ENCODE results near the gene NTNG2. TPM values are rescaled to one million over a fixed set of nuclear protein-coding genes. Genes with fewer than 3 reads are reported as not detected.
A peak's percentile ranks its signal among the peaks of the same experiment; 100 is the strongest.

NTNG2 gene
- total RNA-seq, 8 experiments from 2014 or later: 0.59 to 5.3 (median 2.1) TPM

DNA sequence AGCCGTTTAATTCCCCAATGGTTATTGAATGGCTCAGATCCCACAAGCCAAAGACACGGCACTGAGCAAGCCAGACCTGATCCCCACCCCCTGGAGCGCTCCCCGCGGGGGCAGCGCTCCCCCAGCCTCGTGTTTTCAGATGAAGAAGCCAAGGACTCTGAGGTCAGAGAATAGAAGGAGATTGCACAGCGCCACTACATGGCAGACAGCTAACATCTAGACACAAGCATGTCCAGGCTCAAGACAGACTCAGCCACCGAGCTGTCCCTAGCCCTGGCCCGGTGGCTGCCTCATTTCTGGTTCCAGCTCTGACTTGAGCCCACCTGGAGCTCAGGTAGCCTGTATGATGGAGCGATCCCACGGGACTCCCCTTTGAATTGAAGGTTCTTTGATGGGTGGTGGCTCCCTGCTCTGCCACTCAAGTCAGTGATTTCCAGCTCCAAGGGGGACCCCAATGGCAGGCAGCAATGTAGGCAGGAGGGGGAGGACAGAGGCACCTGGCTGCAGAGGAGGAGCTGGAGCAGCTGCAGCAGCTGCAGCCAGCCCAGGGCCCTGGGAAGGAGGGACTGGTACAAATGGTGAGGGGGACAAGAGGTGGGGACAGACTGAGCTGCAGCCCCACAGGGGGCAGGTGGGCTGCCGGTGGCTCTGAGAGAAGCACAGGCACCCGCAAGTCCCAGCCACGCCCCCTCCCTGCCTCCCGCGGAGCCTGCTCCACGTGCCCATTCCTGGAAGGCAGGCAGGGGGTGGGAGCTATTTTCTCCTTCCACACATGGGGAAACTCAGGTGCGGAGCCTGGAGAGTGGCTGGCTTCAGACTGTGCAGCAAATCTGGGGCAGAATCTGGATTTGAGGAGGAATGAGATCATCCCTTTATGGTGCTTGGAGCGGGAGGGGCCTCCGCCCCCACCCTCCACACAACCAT, 40.2 kb downstream of the NTNG2 start:
- ATAC-seq (replicated peaks in 6 of 8): peak in 5 of 8 experiments; percentile 41 to 79 (median 72)
- in situ Hi-C loops (cut with MboI; ENCODE audit: low pct_unique_long_range_greater_than_20kb in 2 of 9, low sequenced_read_pairs in 9 of 9, unreplicated experiment in 9 of 9): no loop called here
- H3K4me3 ChIP-seq: no peak overlapping the region
- WGBS, 10 experiments: 0 to 86% (median 50%) methylated on average over 1 to 6 of the region's 21 CpGs; no CpG with 5 or more reads in 5 of the 10 experiments
- H3K27ac ChIP-seq: no peak overlapping the region
- H3K4me1 ChIP-seq (replicated peaks in 1 of 2): peaks cover 4 to 7% of the 10 kb centered on the region in 2 donors

DNA sequence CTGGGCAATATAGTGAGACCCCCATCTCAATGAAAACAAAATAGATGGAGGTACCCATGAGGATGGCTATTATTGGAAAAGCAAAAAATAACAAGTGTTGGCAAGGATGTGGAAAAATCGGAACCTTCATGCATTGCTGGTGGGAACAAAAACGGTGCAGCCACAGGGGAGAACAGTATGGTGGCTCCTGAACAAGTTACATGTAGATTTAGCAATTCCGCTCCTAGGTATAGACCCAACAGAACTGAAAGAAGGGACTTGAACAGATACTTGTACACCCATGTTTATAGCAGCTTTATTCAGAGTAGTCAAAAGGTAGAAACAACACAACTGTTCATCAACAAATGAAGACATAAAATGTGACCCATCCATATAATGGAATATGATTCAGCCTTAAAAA, 43.0 kb downstream of the NTNG2 start:
- ATAC-seq (replicated peaks in 6 of 8): no peak
- in situ Hi-C loops (cut with MboI; ENCODE audit: low pct_unique_long_range_greater_than_20kb in 2 of 9, low sequenced_read_pairs in 9 of 9, unreplicated experiment in 9 of 9): no loop called here
- H3K27ac ChIP-seq: no peak overlapping the region
- H3K4me1 ChIP-seq (replicated peaks in 1 of 2): peaks cover 6 to 7% of the 10 kb centered on the region in 2 donors
- whole genome bisulfite sequencing, 10 experiments: 35 to 100% (median 82%) methylated on average over 1 to 3 of the region's 3 CpGs
- H3K4me3 ChIP-seq: no peak overlapping the region

DNA sequence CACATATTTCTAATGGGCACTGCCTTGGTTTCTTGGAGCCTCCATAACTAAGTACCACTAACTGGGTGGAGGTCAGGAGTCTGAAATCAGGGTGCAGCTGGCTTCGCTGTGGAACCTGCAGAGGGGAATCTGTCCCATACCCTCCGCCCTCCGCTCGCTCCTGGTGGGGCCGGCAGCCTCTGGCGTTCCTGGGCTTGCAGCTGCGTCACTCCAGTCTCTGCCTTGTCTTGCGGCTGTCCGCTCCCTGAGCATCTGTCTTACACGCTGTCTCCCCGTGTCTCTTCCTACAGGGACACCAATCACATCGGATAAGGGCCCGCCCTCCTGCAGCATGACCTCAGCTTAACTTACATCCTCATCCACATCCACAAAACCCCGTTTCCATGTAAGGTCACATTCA, 45.4 kb downstream of the NTNG2 start:
- in situ Hi-C loops (cut with MboI; ENCODE audit: low pct_unique_long_range_greater_than_20kb in 2 of 9, low sequenced_read_pairs in 9 of 9, unreplicated experiment in 9 of 9): no loop called here
- WGBS, 10 experiments: 37 to 90% (median 72%) methylated on average over 4 to 11 of the region's 14 CpGs; no CpG with 5 or more reads in 4 of the 10 experiments
- peak overlapping the region in 1 of 2 donors; percentile 46 for H3K27ac ChIP-seq
- H3K4me3 ChIP-seq: no peak overlapping the region
- ATAC-seq (replicated peaks in 6 of 8): peak in 7 of 8 experiments; percentile 35 to 71 (median 47)
- H3K4me1 ChIP-seq (replicated peaks in 1 of 2): peaks cover 4 to 6% of the 10 kb centered on the region in 2 donors

DNA sequence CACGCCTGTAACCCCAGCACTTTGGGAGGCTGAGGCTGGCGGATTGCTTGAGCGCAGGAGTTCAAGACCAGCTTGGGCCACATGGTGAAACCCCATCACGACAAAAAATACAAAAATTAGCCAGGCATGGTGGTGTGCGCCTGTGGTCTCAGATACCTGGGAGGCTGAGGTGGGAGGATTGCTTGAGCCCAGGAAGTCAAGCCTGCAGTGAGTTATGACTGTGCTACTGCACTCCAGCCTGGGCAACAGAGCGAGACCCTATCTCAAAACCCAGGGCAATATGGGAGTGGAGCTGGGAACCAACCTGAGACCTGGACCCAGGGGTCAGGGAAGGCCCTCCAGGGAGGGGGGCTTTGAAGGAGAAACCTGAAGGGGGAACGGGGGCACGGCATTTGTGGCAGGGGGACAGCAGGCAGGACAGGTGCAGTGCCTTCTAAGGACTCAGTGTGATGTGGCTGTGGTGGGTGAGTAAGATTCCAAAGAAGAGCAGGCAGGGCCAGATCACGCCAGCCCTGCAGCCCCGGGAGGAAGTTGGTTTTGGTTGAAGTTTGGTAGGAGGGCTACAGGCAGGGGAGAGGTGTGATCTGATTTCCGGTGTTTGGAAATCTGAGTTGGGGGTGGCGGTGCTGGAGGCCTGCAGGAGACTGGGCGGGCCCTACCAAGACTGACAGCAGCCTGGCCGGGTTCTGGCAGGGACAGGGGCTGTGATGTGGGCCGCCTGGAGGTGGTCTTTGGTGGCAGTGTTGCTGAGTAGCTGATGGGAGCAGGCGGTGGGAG, 46.2 kb downstream of the NTNG2 start:
- Histone ChIP-seq H3K4me1 (replicated peaks in 1 of 2) (peaks cover 0 to 6% of the 10 kb centered on the region in 2 donors), H3K27ac (peak overlapping the region in 1 of 2 donors; percentile 44), H3K4me3 (no peak overlapping the region)
- in situ Hi-C loops (cut with MboI; ENCODE audit: low pct_unique_long_range_greater_than_20kb in 2 of 9, low sequenced_read_pairs in 9 of 9, unreplicated experiment in 9 of 9): no loop called here
- ATAC-seq (replicated peaks in 6 of 8): no peak
- WGBS, 10 experiments: 61 to 100% (median 82%) methylated on average over 1 to 8 of the region's 16 CpGs; no CpG with 5 or more reads in 2 of the 10 experiments

DNA sequence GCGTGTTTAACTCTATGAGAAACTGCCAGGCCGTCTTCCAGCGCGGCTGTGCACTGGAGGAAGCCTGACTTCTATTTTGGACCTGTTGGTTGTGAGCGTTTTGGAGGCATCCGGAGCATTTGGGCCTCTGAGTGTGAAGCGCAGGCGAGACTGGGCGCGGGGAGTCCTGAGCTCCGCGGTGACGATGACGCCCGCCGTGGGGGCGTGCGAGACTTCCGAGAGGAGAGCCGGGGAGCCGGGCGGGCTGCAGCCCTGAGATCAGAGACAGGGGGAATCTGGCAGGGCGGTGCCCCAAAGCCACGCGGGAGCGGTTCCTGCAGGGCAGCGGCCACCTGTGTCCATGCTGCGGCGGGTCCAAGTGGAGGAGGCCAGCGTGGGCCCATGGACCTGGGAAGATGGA, 47.4 kb downstream of the NTNG2 start:
- Histone ChIP-seq H3K4me1 (replicated peaks in 1 of 2) (peaks cover 10 to 17% of the 10 kb centered on the region in 2 donors), H3K4me3 (no peak overlapping the region), H3K27ac (no peak overlapping the region)
- in situ Hi-C loops (cut with MboI; ENCODE audit: low pct_unique_long_range_greater_than_20kb in 2 of 9, low sequenced_read_pairs in 9 of 9, unreplicated experiment in 9 of 9): no loop called here
- ATAC-seq (replicated peaks in 6 of 8): no peak
- 60 to 100% (median 94%) methylated on average over 1 to 18 of the region's 30 CpGs; no CpG with 5 or more reads in 3 of the 10 experiments for WGBS, 10 experiments

DNA sequence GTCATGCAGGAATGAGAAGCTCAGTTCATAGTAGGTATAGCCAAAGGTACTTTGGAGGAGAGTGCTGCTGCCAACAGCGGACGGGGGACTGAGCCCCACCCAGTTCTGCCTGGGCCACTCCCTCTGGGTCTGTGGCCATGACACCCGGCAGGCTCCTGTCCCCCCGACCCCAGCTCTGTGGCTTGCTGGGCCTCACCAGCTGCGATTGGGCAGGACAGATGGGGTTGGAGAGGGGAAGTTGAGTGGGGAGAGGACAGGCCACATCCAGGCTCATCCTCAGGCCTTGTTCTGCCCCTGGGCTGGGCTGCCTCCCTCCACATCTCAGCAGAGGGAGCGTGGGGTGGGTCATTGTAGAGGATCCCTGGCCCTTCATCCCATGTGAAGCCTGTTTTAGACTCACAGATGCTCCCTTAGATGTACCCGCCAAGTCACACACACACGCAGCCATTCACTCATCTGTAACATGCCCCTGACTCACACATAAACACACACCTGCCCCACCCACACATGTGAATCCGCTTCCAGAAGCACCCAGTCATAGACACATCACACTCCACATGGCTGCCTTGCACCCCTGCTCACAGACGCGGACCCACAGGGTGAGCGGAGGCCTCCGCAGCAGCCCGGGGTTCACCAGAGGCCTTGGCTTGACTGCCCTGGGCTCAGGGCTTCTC, 48.8 kb downstream of the NTNG2 start:
- Histone ChIP-seq H3K27ac (no peak overlapping the region), H3K4me1 (replicated peaks in 1 of 2) (peaks cover 14 to 20% of the 10 kb centered on the region in 2 donors), H3K4me3 (no peak overlapping the region)
- in situ Hi-C loops (cut with MboI; ENCODE audit: low pct_unique_long_range_greater_than_20kb in 2 of 9, low sequenced_read_pairs in 9 of 9, unreplicated experiment in 9 of 9): no loop called here
- peak in 4 of 8 experiments; percentile 1 to 33 (median 16) for ATAC-seq (replicated peaks in 6 of 8)
- 58 to 93% (median 85%) methylated on average over 2 to 5 of the region's 14 CpGs; no CpG with 5 or more reads in 5 of the 10 experiments for WGBS, 10 experiments

DNA sequence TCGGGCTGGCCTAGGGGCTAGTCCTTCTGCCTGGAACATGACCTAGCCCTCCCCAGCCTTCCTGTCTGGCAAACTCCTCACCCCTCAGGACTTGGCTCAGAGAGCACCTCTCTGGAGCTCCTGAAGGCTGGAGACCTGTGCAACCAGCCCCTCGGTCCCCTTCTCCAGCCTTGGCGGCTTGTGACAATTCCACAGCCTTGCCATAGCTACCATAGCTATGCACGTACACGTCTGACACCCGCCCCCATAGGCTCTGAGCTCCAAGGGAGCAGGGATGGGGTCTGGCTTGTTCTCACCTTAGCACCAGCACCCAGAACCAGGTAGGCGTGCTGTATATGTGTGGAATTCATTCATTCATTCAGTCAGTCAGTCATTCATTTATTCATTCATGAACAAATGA, 49.7 kb downstream of the NTNG2 start:
- Histone ChIP-seq H3K4me1 (replicated peaks in 1 of 2) (peaks cover 17 to 21% of the 10 kb centered on the region in 2 donors), H3K27ac (no peak overlapping the region), H3K4me3 (no peak overlapping the region)
- in situ Hi-C loops (cut with MboI; ENCODE audit: low pct_unique_long_range_greater_than_20kb in 2 of 9, low sequenced_read_pairs in 9 of 9, unreplicated experiment in 9 of 9): no loop called here
- ATAC-seq (replicated peaks in 6 of 8): no peak
- WGBS, 10 experiments: 100% methylated on average over 1 of the region's 7 CpGs; no CpG with 5 or more reads in 9 of the 10 experiments

DNA sequence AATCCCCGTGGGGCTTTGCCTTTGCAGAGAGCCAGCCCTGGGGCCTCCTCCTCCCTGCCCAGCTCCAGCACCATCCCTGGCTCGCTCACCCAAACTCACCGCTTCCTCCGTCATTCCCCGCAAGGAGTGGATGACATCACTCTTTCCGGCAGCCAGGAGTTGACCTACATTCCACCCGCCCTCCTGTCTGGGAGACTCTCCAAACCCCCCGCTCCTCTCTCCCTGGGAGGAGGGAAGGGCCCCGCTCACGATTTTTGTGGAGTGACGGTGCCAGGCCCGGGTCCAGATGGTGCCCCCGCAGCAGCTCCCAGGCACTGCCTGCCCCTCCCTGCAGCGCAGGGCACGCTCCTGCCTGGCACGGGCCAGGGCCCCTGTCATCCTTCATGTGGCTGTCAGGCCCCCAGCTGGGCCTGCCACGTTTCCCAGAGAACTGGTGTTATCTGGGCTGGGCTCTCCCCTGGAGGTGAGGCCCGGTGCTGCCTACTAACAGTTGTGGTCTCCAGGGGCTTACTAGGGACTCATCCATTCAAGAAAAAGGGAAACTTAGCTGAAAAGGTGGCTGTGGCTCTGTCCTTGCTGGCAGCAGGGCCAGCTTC, 52.3 kb downstream of the NTNG2 start:
- Histone ChIP-seq H3K4me1 (replicated peaks in 1 of 2) (peaks cover 17 to 24% of the 10 kb centered on the region in 2 donors), H3K27ac (peak overlapping the region; percentile 81 to 83), H3K4me3 (no peak overlapping the region)
- in situ Hi-C loops (cut with MboI; ENCODE audit: low pct_unique_long_range_greater_than_20kb in 2 of 9, low sequenced_read_pairs in 9 of 9, unreplicated experiment in 9 of 9): no loop called here
- ATAC-seq (replicated peaks in 6 of 8): peak; percentile 89 to 95 (median 91)
- 15% methylated on average over 14 of the region's 18 CpGs; no CpG with 5 or more reads in 9 of the 10 experiments for WGBS, 10 experiments

DNA sequence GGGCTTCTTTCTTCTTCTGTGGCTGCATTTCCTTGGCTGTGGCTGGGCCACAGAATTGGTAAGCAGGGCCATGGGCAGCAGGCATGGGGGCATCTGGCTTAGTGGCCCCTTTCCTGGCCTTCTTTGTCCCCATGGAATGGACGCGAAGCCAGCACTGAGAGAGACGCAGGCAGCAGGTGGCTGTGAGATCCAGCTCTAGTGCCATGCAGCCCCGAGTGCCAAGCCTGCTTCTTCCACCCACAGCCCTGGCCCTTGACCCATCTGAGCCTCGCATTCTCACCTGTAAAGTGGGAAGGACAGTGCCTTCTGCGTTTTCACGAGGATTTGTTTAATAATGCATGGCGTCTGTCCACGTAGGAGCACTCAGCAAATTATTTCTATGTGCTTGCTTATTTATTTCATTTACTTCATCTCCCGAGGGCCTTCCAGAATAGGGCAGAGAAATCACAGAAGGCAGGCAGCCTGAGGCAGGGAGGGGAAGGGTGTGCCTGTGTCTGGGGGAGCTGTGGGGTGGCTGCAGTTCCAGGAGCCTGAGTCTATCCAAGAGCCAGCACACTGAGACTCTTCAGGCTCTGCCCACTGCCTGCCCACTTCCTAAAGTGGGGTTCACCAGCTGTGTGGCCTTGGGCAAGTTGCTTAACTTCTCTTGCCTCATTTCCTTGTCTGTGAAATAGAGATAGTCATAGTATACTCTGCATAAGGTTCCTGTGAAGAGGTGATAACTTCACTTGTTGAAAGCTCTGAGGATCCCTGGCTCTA, 55.2 kb downstream of the NTNG2 start:
- ATAC-seq (replicated peaks in 6 of 8): peak in 2 of 8 experiments; percentile 46 to 69
- in situ Hi-C loops (cut with MboI; ENCODE audit: low pct_unique_long_range_greater_than_20kb in 2 of 9, low sequenced_read_pairs in 9 of 9, unreplicated experiment in 9 of 9): no loop called here
- H3K4me1 ChIP-seq (replicated peaks in 1 of 2): peaks cover 17 to 24% of the 10 kb centered on the region in 2 donors
- 38 to 100% (median 75%) methylated on average over 1 to 9 of the region's 10 CpGs; no CpG with 5 or more reads in 5 of the 10 experiments for WGBS, 10 experiments
- no peak overlapping the region for H3K4me3 ChIP-seq
- no peak overlapping the region for H3K27ac ChIP-seq

DNA sequence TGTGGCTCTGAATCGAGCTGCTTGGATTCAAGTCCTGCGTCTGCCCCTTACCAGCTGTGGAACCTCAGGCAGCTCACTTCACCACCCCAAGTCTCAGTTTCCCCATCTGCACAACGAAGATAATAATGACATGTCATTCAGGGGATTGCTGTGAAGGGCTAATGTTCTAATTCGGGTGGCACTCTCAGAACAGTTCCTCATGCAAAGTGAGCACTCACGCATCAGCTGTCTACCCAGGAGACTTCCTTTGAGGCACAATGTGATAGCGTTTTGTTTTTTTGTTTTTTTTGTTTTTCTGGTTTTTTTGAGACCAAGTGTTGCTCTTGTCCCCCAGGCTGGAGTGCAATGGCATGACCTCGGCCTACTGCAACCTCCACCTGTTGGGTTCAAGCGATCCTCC, 56.4 kb downstream of the NTNG2 start:
- no peak for ATAC-seq (replicated peaks in 6 of 8)
- H3K4me3 ChIP-seq: no peak overlapping the region
- H3K27ac ChIP-seq: no peak overlapping the region
- H3K4me1 ChIP-seq (replicated peaks in 1 of 2): peaks cover 17 to 24% of the 10 kb centered on the region in 2 donors
- in situ Hi-C loops (cut with MboI; ENCODE audit: low pct_unique_long_range_greater_than_20kb in 2 of 9, low sequenced_read_pairs in 9 of 9, unreplicated experiment in 9 of 9): no loop called here
- 10 to 100% (median 80%) methylated on average over 1 to 4 of the region's 8 CpGs; no CpG with 5 or more reads in 1 of the 10 experiments for WGBS, 10 experiments

DNA sequence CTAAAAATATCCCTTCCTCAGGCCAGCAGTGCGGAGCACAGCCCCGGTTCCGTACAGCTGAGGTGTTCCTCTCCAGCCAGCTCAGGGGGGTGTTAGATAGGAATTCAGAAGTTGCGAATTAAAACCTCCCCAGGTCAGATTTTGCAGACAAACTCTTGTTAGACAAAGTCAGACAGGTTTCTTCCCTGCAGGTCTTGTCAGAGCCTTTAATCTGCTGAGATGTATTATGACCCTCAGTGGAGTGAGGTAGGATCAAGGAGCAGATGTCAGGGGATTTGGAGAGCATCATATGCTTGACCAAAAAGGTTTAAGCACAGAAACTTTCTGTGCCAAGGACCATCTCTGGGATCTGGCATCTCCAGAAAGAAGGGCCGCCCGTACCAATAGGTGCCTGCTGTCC, 60.1 kb downstream of the NTNG2 start:
- 47 to 100% (median 94%) methylated on average over 1 to 6 of the region's 6 CpGs; no CpG with 5 or more reads in 2 of the 10 experiments for WGBS, 10 experiments
- in situ Hi-C loops (cut with MboI; ENCODE audit: low pct_unique_long_range_greater_than_20kb in 2 of 9, low sequenced_read_pairs in 9 of 9, unreplicated experiment in 9 of 9): no loop called here

More for the DNA sequence above, 60.1 kb downstream of the NTNG2 start:
- Histone ChIP-seq H3K4me3 (no peak overlapping the region), H3K27ac (no peak overlapping the region), H3K4me1 (replicated peaks in 1 of 2) (peaks cover 7 to 17% of the 10 kb centered on the region in 2 donors)
- no peak for ATAC-seq (replicated peaks in 6 of 8)

Data from motor neuron (in vitro differentiated cells).